HG03139 (cell line): Measurements from ENCODE around the gene LRRC26.

Experiments used
- ATAC-seq: cut with Tn5 transposase; IDR thresholded peaks from one replicate; pipeline ENCODE4 v1.9.1; 2021; ENCODE audit not compliant: unreplicated experiment

Gene LRRC26

DNA sequence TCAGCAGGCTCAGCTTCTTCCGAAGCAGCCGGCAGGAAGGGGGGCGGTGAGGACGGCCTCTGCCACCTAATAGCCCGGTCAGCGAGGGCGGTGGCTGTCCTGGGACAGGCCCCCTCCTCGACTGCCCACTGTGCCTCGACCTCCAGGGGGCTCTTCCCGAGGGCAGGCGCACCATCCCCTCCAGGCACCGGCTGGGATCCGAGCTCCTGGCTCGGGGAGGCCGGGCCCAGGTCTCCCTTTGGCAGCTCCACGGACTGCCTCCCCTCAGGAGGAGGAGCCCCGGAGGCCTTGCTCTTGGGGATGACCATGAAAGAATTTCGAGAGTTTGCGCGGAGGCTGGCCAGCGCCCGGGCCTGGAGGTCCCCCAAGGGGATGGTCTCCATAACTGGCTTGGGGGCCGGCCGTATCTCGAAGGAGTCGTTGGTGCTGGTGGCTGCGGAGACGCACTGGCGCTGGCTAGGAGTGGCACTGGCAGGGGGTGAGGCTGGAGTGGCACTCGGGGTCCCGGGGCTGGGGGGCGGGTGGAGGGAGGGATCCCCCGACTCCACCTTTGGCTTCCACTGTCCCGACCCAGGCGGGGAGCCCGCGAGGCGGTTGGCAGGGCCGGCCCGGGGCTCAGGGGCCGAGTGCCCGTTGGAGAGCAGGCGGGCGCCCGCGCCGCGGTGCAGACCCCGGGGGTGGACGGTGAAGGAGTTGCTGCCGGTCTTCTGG, 29.7 kb upstream of the LRRC26 start:
- ATAC-seq, result no peak

DNA sequence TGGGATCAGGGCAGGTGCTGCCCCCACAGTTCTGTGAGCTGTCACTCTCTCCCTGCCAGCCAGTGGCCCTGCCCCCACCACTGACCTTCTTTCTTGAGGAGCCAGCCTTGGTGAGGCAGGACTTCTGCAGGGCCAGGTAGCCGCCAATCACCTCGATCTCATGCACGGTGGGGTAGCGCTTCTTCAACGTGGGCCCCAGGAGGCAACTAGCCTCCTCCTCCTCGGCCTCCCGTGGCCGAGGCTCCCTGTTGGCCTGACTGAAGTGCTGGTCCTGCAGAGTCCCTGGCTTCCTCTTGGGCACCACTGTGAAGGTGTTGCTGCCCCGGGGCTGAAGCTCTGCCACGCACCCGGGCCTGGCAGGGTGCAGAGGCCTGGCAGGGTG, 29.0 kb upstream of the LRRC26 start:
- no peak for ATAC-seq

DNA sequence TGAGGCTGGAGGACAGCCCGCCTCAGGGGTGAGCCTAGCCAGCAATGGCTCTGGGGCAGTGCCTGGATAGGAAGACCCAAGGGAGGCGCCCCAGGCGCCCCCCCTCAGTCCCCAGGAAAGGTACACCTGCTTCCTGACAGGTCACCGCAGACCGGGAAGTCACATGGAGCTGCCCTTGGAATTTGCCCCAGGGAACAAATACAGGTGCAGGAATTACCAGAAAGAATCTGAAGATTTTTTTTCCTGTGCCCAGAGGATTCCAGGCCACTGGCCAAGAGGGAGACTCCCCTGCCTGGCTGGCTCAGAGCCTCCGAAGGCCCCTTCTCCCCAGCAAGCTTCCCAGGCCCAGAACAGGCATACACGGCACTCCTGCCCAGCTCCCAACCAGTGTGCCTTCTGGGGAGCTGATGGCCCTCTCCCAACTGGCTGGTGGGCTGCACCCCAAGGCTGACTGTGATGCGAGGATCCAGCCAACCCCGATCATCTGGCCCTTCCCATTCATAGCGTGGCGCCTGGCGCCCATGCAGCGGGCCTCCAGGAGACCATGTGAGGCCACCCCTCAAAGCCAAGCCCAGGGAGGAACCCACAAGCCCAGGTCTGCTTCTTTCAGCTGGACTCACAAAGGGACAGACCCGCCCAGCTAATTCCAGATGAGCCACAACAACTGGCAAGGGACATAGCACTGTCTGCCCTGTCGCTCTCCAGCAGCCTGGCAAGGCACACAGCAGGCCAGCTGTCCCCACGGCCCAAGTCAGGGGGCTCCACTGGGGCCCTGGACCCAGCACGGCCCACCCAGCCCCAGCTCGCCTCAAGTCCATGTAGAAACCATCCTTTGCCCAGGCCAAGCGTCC, 28.4 kb upstream of the LRRC26 start:
- no peak for ATAC-seq

DNA sequence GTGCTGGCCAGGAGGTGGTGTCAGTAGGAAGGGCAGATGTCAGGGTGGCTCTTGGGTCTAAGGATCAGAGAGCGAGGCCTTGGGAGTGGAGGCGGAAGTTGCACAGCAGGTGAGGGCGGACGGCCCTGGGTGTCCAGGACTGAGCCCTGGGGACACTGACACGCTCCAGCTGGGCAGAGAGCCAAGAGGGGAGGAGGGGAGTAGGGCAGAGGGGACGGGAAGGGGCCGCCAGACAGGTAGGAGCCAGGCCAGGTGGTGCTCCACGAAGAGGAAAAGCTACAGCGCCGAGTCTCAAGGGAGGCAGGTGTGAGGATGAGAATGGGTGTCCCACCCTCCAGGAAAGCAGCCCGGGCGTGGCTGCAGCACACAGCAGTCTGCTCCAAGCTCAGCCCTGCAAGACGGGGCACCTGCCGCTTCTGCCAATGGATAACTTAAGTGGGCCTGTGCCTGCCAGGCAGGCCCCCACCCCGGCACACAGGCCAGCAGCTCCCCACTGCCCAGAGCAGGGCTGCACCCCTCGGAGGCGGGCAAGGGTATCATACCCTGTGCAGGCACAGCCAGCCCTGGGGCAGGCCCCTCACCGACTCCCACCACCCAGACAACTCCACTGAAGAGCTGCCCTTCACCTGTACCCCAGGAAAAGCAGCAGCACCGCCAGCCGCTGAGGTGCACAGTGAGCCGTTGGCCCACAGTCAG, 25.8 kb upstream of the LRRC26 start:
- ATAC-seq, result no peak

DNA sequence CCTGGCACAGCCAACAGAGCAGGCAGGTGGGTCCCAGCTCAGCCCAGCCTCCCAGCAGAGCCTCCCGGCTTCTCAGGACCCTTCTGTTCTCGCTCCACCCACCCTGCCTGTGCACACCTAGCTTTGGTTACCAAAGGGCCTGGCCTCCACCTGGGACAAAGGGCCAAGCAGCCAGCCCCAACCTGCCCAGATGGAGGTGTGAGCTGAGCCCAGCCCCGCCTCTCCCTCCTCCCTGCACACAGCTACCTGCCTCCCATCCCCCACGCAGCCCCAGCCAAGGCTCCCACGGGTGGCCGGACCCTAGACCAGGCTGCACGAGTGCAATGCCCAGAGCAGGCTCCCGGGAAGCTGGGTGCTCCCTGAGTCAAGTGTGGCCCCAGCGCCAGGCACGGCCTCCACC, 25.1 kb upstream of the LRRC26 start:
- ATAC-seq, result no peak

DNA sequence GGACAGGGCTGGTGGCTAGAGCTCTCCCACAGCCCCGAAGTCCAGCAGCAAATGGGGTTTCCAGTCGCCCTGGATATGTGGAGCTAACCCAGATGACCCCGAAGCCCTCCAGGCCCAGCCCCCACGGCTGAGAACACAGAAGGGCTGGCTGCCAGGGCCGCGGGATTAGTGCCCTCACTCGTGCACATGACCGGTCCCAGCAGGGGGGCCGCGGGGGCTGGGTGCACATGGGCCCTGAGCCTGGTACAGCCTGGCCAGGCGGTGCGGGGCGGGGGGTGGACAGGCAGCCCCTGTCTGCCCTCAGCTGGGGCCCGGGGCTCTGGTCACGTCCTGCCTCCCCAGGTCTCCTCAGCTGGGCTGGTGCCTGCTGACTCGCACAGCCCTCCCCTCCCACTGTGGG, 24.5 kb upstream of the LRRC26 start:
- ATAC-seq, result no peak

DNA sequence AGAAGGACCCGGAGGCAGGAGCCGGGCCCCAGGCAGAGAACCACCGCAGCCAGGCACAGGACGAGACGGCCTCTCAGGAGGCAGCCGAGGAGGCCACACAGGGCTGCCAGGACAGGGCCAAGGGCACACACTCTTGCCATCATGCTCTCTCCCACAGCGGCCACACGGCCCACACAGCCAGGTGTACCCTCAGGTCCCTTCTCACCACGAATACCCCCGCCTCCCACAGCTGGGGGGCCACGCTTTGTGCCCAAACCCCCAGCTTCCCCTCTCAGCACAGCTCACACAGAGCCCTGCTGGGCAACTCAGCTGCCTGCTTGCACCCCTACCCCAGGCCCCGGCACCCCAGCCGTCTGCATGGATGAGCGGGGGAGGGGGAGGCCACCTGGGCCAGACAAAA, 23.9 kb upstream of the LRRC26 start:
- ATAC-seq, result no peak

DNA sequence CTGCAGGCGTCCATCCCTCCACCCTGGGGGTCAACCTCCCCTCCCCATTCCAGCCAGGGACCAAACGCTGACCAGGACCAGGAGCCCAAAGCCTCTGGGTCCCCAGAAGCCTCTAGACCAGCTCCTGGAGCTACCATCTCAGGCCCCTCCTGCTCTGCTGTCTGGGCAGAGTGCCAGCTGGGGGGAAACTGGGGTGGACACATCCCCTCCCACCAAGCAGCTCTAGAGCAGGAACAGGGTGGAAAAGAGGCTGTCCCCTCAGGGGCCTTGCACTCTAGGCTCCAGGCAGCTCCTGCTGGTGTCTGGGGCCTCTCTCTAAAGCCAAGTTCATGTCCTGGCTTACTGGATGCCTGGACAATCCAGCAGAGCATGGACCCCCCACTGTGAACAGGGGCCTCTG, 23.0 kb upstream of the LRRC26 start:
- ATAC-seq, result no peak

DNA sequence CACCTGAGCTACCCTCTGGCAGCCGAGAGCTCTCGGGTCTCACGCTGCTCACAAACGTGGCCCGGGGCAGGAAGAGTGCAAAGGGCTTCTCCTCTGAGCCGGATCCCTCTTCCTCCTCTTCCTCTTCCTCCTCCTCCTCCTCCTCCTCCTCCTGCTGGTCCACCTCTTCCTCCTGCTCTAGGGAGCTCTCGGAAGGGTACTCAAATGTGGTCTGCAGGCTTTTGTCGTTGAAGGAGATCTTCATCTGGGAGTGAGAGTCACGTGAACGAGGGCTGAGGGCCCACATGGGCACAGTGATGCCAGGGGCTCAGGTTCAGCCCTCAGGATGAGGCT, 22.6 kb upstream of the LRRC26 start:
- ATAC-seq, result no peak

DNA sequence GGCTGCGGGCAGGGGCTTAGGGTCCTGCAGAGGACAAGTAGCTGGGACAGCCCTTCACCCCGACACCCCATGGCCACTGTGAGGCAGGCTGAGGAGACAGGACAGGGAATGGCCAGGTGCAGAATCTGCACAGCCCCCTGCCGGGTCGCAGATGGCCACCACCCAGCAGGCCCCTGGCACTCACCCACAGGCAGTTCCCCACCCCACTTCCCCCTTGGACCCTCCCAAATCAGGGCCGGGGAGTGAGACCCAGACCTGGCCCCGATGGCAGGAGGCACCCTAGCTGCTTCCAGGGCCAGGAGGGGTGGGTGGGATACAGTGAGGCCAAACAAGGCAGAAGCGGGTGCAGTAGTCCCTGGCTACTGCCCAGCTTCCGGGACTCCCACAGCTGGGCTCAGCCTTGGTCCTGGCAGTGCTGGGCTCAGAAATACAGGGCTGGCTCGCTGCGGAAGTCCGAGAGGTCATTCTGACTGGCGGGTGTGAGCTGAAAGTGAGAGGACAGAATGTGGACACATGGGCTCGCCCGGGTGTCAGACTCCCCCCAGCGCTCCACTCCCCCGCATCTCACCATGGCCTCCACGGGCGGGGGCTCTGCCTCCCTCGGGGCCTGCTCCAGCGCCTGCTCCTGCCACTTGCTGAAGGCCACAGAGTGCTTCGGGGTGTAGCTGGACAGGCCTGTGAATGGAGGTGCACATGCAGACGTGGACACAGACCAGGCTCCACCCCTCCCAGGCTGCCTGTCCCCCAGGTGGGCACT, 22.0 kb upstream of the LRRC26 start:
- ATAC-seq, result no peak

DNA sequence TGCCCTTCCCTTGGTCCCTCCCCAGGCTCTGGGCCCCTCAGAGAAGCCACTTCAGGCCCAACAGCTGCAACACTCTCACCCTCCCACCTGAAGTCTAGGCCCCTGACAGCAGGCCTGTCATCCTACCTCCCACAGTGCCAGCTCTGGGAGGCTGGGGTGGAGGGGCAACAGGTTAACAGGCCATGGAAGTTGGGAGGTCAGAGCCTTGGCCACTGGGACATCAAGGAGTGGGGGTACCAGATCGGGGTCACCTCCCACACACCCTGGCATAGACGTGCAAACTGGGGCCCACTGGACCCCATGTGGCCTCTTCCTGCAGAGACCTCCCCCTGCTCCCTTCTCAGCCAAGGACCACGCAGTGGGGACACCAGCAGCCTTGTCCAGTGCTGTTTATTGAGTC, 21.4 kb upstream of the LRRC26 start:
- ATAC-seq, result no peak

DNA sequence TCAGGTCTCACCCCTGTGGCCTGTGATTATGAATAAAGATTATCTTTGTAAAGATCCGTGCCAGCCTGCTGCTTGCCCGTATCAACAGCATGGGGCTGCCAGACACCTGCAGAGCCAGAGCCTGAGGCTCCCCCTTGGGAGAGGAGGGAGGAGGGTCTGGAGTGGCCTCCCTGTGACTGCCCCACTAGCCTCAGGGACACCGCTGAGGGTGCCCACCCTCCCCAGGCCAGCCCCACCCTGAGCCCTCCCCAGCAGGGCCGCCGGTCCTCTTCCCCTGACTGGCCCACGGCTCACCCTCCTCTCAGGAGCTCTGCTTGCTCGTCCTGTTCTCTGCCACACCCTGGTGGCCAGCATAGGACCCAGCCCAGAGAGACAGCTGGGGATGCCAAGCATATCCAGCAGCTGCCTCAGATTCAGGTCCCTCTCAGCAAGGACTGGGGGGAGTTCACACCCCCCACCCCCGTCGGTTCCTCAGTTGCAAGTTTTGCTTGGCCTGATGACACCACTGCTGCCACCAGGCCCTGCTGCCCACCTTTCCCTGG, 20.5 kb upstream of the LRRC26 start:
- ATAC-seq, result no peak

DNA sequence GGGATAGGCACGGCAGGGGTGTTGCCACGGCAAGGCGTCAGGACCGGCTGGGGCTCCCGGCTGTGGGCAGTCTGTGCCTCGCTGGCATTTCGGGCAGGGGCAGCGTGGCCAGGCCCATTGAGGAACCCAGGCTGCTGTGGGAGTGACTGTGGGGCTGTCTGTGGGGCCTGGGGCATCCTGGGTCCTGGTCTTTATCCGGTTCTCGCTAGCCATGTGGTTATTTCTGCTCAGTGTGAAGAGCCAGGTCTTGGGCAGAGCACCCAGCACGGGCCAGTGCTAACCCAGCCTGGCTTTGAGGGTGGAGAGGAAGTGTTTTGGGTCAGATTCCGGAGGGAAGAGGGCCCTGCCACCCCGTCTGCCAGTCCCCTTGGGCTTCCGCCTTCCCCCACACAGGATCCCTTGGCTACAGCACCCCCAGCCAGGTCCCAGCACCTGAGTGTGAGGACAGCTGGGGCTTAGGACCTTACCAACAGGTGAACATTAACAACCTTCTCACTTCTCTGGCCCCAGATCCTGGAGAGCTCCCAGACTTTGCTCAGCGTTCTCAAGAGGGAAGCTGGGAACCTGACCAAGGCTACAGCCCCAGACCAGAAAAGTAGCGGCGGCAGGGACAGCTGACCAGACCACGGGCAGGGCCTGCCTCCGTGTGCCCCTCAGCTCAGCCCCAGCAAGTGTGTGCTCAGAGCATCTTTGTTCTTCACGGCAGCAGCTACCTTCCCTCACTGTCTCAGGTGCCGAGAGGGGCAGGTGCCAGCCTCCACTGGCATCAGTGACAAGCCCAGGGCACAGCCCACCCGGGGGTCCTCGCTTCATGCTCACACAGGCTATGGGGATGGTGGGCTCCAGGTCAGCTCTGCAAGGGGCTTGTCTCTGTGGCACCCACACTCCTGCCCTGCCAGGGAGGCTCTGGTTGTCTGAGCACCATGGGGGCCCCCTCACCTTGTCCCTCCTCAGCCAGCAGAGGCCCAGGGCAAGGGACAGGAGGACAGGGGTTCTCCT, 19.7 kb upstream of the LRRC26 start:
- no peak for ATAC-seq

DNA sequence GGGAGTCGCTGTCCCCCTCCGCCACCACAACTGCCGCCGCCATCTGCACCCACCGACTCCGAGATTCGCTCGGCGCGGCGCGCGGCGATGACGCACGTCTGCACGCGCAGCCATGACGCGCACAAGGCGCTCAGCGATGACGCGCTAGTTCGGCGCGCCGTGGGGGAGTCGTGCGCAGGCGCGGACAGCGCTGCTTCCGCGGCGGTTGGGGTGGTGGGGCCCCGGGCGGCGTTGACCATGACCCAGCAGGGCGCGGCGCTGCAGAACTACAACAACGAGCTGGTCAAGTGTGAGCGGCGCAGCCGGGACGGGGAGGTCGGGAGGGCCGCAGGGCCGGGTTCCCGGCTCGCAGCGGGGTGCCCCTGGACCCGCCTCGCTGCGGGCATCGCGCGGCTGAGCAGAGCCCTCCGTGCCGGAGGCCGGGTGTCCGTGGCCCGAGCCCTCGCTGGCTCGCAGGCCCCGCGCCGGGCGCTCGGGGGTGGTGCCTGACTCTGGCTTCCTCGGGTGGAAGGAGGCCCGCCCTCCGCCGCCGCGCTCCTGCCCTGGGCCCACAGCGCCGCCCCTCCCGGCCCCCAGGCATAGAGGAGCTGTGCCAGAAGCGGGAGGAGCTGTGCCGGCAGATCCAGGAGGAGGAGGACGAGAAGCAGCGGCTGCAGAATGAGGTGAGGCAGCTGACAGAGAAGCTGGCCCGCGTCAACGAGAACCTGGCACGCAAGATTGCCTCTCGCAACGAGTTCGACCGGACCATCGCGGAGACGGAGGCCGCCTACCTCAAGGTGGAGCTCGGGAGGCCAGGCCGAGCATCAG, 18.8 kb upstream of the LRRC26 start, which contains the start of the genes ANAPC2 and SSNA1:
TSS of gene ANAPC2 (minus strand) at position 71 of the 807 bp plus-strand sequence. CDS start at position 43, 28 bp downstream.
TSS of gene SSNA1 (plus strand) at position 187 of the 807 bp plus-strand sequence. CDS start at position 238, 51 bp downstream.
- peak; percentile 65 for ATAC-seq

DNA sequence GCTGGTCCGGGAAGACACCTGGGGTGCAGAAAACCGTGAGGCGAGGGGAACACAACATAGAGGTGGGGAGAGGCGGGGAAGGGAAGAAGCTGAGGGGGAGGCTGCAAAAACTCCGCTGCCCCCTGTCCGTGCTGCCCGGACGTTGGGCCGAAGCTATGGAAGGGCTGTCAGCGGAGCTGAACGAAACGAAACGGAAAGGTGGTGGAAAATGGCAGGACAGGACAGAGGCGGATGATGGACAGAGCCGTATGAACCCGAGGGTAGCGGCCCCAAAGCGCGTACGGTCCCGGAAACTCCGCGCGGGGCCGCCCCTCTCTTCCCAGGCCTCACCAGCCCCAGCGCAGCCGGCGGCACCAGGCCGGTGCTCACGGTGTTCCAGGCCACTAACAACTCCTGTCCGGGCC, 18.2 kb upstream of the LRRC26 start:
- no peak for ATAC-seq

DNA sequence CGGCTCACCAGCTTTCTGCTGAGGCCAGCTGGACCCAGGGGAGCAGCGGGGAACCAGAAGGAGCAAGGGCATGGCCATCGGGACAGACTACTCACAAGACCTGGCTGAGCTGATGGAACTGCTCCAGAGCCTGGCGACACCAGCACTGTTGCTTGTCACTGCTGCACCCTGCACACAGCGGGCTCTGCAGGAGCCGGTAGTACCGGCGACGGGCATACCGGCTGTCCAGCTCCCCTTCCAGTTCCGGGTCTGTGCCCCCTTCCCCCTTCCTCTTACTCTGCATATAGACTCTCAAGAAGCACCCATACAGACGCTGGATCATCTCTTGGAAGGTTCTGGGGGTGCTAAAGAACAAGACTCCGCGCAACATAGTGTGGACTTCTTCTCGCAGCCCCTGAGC, 17.5 kb upstream of the LRRC26 start:
- no peak for ATAC-seq

DNA sequence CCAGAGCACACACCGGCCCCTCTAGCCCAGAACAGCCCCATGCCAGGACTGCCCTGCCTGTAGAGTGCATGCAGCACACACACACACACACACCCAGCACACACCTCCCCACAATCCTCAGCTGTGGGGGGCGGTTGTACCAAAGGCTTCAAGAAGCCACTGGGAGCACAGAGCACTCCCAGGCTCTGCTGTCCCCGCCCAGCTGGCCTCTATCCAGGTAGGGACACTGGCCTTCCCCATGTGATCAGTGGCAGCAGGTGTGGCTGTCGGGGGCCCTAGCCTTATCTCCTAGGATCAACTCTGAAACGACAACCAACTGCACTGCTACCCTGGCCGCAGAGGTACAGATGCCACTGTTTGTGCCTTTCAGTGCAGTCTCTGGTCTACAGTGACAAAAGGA, 16.5 kb upstream of the LRRC26 start:
- no peak for ATAC-seq

DNA sequence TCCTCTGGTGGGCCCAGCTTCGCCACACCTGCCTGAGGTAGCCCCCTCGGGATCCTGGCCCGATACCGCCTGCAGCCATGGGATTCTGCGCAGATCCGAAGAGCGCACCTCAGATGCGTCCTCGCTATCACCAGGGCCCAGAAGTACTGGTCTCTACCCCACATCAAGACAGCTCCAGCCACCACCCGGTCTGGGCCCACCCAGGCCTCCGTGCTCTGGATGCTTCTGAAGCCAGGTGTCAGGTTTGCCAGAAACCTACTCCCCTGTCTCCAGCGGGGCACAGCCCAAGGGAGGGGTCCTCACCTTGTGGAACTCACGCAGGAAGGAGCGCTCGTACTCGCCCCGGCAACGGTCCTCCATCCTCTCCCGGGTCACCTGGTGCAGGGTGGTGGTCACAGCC, 16.1 kb upstream of the LRRC26 start:
- no peak for ATAC-seq
